Measurements from ENCODE around the gene OSBPL3.

- TF ChIP-seq EZH2 (IDR thresholded peaks at IDR 0.05) (no peak), POLR2AphosphoS5 (IDR thresholded peaks at IDR 0.05; ENCODE audit: borderline replicate concordance, low read depth, low read length) (no peak), FOXP2 (optimal IDR thresholded peaks at IDR 0.05; ENCODE audit: control extremely low read depth, extremely low read length, insufficient read depth) (no peak)
Observed at GRCh38 chr7:24808518-24808917, 171.5 kb downstream of the OSBPL3 start.
